HT-29 (cell line): Measurements from ENCODE around the gene DDX54. TPM values are rescaled to one million over a fixed set of nuclear protein-coding genes. Genes with fewer than 3 reads are reported as not detected.

ENCODE experiments used
- DNase-seq: peaks from one replicate; pipeline ENCODE4 v3.0.0-alpha.2; 2015; ENCODE audit warnings: low spot score
- total RNA-seq: library from RNA; depleted of rRNA; stranded (reverse); fragments of >200 nt; shearing (Covaris generic); gene quantifications from 2 replicates; pipeline ENCODE4 v1.2.3, GENCODE V29; 2014; rRNA removed

Gene DDX54, protein sequence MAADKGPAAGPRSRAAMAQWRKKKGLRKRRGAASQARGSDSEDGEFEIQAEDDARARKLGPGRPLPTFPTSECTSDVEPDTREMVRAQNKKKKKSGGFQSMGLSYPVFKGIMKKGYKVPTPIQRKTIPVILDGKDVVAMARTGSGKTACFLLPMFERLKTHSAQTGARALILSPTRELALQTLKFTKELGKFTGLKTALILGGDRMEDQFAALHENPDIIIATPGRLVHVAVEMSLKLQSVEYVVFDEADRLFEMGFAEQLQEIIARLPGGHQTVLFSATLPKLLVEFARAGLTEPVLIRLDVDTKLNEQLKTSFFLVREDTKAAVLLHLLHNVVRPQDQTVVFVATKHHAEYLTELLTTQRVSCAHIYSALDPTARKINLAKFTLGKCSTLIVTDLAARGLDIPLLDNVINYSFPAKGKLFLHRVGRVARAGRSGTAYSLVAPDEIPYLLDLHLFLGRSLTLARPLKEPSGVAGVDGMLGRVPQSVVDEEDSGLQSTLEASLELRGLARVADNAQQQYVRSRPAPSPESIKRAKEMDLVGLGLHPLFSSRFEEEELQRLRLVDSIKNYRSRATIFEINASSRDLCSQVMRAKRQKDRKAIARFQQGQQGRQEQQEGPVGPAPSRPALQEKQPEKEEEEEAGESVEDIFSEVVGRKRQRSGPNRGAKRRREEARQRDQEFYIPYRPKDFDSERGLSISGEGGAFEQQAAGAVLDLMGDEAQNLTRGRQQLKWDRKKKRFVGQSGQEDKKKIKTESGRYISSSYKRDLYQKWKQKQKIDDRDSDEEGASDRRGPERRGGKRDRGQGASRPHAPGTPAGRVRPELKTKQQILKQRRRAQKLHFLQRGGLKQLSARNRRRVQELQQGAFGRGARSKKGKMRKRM
- 100 and 105 TPM in 2 replicates for total RNA-seq

DNA sequence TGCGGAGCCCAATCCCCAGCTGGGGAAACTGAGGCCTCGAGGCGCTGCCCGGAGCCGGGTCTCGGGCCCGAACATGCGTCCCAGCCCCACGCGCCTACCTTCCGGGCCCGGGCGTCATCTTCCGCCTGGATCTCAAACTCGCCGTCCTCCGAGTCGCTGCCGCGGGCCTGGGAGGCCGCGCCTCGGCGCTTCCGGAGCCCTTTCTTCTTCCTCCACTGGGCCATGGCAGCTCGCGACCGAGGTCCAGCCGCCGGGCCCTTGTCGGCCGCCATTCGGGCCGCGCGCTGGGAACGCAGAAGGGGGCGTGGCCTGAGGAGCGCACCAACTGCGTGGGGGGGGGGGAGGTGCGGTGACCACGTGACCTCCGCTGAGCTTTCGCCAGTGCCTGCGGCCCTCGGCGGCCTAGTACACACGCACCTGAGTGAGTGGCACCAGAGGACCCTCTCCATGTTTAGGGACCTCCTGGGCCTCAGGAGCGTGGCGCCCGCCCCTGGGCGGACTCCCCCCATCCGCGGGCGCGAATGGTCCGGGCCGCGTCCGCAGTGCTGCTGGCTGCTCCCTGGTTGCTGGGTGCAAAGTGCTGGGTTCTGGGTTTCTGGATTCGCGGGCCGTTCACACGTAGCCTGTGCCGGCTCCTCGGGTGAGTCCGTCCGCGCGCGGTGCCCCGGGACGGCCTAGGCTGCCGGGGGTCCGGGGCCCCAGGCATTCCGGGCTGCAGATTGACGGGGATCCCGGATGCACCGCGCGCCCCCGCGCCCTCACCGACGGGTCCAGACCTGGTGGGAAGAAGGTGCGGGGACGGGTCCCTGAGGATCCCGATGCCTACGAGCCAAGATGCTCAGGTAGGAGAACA, at the start of gene DDX54, which contains the start of gene RITA1:
Gene DDX54 (minus strand): TSS at position 299 of the 853 bp plus-strand sequence. CDS start 27 bp downstream, at position 272.
Gene RITA1 (plus strand): TSS at position 542 of the 853 bp plus-strand sequence. CDS start 1,026 bp downstream, outside the sequence.
- DNase-seq: peak; percentile 80

- DNase-seq: no peak
These were observed 49.2 kb upstream of the DDX54 start for GRCh38 chr12:113234483-113234882.

DNA sequence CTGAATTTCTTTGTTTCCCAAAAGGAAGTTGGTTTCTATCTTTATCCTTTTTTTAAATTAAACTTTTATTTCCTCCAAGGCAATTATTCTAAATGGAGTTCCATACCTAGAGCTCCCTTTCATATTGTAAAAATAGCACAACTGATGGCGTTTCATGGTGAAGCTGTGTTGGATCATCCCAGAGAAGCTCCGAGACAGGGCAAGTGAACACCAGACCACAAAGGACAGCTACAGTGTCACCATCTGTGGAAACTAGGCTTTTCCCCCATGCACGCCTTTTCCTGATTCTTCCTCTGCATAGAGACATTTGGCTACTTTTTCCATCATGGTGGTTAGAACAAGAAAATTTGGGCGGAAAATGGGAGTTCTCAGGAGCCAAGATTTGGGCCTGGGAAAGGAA, 48.7 kb upstream of the DDX54 start:
- no peak for DNase-seq

- no peak for DNase-seq
These were observed 47.7 kb upstream of the DDX54 start for GRCh38 chr12:113232840-113233585.

- DNase-seq: no peak
These were observed 47.0 kb upstream of the DDX54 start for GRCh38 chr12:113232089-113232839.

DNA sequence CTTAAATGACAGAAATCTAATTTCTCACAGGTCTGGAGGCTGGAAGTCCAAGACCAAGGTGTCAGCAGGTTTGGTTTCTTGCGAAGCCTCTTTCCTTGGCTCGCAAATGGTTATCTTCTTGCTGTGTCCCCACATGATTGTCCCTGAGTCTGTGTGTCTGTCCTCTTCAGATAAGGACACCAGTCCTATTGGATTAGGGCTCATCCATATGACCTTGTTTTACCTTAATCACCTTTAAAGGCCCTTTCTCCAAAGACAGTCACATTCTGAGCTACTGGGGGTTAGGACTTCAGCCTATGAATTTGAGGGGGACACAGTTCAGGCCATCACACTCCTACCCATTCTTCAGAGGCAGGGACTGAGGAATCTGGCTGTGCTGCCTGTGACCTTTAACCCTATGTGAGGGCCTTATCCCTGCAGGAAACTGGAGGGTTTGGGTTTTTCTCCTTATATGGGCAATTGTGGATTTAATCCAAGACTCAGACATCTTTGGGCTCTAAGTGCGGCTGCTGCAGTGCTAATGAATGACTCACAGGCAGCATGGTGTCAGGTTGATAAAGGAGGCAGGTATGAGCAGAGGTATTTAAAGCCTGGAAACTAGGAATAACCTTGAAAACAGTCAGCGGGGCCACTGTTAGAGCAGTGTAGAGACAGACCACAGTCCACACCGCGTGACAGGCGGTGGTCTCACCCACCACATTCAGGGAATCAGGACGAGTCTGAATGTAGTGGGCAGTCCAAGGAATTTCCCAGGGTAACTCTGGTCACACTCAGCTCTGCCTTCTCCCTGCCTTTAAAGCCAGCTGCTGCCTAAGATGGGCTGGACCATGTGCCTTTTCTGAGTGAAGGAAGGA, 46.2 kb upstream of the DDX54 start:
- DNase-seq: no peak

- no peak for DNase-seq
These were observed 45.3 kb upstream of the DDX54 start for GRCh38 chr12:113230315-113231234.

DNA sequence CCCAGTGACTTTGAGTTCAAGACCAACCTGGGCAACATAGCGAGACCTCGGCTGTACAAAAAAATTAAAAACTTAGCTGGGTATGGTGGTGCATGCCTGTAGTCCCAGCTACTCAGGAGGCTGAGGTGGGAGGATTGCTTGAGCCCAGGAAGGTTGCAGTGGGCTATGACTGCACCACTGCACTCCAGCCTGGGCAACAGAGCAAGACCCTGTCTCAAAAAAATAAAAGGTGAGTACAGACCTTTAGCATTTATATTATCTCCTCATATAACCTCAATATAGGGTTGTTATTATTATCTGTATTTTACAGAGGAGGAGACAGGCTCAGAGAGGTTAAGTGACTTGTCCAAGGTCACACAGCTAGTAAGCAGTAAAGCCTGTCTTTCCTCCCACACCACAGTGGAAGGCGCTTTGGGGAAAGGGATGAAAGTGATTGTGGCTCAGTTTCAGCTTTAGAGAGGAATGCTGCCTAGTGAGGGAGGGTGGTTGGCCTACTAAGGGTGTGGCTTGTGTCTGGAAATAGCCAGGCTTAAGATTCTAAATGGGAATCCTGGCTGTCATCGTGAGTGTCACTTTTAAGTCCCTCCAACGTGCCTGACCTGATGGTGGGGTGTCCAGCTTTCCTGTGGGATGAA, 43.2 kb upstream of the DDX54 start:
- no peak for DNase-seq

DNA sequence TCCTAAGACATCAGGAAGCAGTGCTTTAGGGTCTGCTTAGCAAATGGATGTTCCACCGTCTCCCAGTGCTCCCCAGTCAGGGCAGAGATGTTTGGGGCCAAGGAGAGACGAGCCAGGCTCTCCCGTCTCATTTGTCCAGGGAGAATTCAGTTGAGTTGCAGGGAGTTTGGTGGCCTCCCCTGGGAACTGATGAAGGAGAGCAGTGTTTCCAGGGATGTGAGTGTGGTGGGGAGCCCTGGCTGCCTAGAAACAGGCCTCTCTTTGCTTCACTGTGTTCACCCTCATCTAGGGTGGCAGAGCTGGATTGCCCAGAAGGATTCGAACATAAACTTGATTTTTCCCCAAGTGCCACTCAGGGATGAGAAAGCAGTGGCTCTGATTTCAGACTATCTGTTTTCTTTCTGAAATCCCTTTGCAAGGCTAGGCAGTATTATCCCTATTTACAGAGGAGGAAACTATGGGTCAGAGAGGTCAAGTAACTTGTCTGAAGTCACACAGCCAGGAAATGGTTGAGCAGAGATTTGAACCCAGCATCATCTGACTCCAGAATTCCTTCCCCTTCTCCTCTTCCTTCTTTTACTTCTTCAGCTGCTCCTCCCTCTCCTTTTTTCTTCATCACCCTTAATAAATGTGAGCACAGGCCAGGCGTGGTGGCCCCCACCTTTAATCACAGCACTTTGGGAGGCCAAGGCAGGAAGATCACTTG, 42.6 kb upstream of the DDX54 start:
- DNase-seq: no peak

DNA sequence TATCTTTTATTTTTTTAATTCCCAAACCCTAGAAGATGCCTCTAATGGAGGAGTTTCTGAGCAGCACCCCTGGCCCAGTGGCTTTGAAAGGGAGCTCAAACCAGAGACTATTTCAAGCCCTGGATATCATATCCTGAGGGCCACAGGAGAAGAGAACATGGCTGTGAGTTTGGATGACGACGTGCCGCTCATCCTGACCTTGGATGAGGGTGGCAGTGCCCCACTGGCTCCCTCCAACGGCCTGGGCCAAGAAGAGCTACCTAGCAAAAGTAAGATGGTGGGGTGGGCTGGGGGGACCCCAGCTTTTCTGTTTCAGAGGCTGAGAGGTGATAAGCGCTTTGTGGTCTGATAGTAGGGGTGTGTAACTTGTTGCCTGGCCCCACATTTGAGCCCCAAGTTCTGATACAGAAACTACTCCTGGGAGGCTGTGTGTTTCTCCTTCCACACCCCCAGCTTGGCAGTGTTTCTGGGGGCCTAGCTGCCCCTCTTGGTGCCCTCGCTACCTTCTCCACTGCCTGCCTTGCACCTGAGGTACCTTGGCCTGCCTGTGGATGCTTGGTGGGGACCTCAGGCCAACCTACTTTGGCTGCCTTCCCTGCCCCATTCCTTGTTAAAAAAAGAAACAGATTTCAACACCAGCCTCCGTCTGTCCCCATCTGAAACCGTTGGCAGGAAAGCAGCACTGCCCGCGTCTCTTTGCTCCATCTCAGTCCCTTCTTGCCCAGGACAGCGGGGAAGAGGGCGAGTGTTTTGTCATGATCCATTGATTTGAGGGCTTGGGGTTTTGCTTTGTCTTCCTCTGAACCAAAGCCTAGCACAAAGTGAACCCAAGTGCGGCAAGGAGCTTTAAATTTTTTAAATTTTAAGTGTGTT, 41.7 kb upstream of the DDX54 start:
- no peak for DNase-seq

DNA sequence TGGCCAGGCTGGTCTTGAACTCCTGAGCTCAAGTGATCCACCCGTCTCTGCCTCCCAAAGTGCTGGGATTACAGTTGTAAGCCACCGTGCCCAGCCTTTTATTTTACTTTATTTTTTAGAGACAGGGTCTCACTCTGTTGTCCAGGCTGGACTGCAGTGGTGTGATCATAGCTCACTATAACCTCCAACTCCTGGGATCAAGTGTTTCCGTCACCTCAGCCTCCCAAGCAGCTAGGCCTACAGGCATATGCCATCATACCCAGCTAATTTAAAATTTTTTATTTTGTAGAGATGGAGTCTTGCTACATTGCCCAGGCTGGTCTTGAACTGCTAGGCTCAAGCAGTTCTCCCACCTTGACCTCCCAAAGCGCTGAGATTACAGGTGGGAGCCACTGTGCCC, 39.7 kb upstream of the DDX54 start:
- no peak for DNase-seq

DNA sequence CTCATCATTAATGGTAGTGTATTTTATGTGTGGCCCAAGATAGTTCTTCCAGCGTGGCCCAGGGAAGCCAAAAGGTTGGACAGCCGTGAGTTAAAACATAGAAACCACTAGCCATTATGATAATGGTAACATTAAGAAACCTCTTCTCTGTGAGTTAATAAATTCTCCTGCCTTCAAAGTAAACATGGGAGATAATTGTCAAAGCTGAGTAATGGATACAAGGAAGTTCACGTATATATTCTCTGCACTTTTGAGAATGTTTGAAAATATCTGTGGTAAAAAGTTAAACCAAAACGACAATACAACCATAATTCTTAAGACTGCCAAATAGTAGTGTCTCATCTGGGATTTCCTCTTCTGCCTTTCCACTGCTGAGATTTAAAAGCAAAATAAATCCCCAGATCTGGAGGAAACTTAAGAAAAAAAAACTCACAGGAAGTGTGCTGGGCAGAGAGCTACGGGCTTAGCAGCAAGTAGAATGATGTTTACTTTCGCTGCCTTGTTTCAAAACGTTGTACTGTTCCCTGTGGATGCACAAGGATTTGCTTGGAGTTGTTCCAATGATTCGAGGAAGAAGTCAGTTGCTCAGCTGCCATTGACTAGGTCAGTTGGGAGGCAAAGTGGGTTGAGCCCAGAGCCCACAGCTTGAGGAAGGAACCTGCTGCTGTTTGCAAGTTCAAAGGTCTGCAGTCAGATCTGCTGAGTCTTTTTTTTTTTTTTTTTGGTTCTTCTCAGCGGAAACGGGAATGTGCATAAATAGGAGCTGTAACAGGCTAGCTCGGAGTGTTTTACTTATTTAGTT, 37.7 kb upstream of the DDX54 start:
- peak; percentile 92 for DNase-seq

GRCh38 chr12:113221997-113222729, 36.9 kb upstream of the DDX54 start:
- DNase-seq: peak; percentile 45
